Coronary artery (tissue), 2 donors: Measurements from ENCODE around the gene COQ8B.

Source experiments
- DNase-seq: peaks from one replicate; pipeline ENCODE4 v3.0.0-alpha.2; 2017; ENCODE audit warnings: low spot score
- H3K27ac ChIP-seq, 2 donors: fragments of 200-600 bp; sonication (generic); one replicate each; pipeline ENCODE4 v1.5.1; 2016 to 2019
- H3K4me3 ChIP-seq: fragments of 200-600 bp; sonication (generic); 2 replicates; pipeline ENCODE4 v1.5.1; 2016; ENCODE audit warnings: mild to moderate bottlenecking, moderate library complexity
- CTCF ChIP-seq: fragments of 200-600 bp; sonication (generic); IDR thresholded peaks from one replicate; pipeline ENCODE4 v1.5.1; 2019; ENCODE audit warnings: antibody characterized with exemption

The COQ8B gene

GRCh38 chr19:40705950-40706619, 10.6 kb downstream of the COQ8B start:
- Histone ChIP-seq H3K27ac (no peak overlapping the region), H3K4me3 (no peak overlapping the region)
- no peak for DNase-seq
- TF ChIP-seq CTCF: no peak

- DNase-seq: no peak
- Histone ChIP-seq H3K27ac (no peak overlapping the region), H3K4me3 (no peak overlapping the region)
- no peak for TF ChIP-seq CTCF
Measured at GRCh38 chr19:40705362-40705651, 11.4 kb downstream of the COQ8B start.

- Histone ChIP-seq H3K27ac (no peak overlapping the region), H3K4me3 (no peak overlapping the region)
- TF ChIP-seq CTCF: no peak
- DNase-seq: no peak
Measured at GRCh38 chr19:40704491-40705361, 12.0 kb downstream of the COQ8B start.

GRCh38 chr19:40703029-40703755, 13.5 kb downstream of the COQ8B start:
- no peak overlapping the region for H3K4me3 ChIP-seq
- no peak for TF ChIP-seq CTCF
- no peak for DNase-seq
- H3K27ac ChIP-seq: no peak overlapping the region

- TF ChIP-seq CTCF: no peak
- H3K4me3 ChIP-seq: no peak overlapping the region
- no peak for DNase-seq
- H3K27ac ChIP-seq: no peak overlapping the region
Measured at GRCh38 chr19:40702337-40703012, 14.2 kb downstream of the COQ8B start.

GRCh38 chr19:40701758-40702157, 14.9 kb downstream of the COQ8B start:
- DNase-seq: no peak
- no peak overlapping the region for H3K4me3 ChIP-seq
- no peak overlapping the region for H3K27ac ChIP-seq
- no peak for TF ChIP-seq CTCF
